HFFc6 (cell line): ENCODE measurements around the gene ANKRD2. TPM values are rescaled to one million over a fixed set of nuclear protein-coding genes. Genes with fewer than 3 reads are reported as not detected.
A peak's percentile ranks its signal among the peaks of the same experiment; 100 is the strongest.

Experiments used
- DNase-seq: peaks from one replicate; pipeline ENCODE4 v3.0.0-alpha.2; 2018
- H3K27ac Mint-ChIP-seq: 2 replicates; pipeline ENCODE4 v1.8.0; 2020; ENCODE audit warnings: mild to moderate bottlenecking, mixed read lengths
- H3K27me3 Mint-ChIP-seq: 2 replicates; pipeline ENCODE4 v1.8.0; 2021; ENCODE audit warnings: mild to moderate bottlenecking, moderate library complexity, mixed read lengths; ENCODE audit not compliant: insufficient read depth
- H3K36me3 Mint-ChIP-seq: 2 replicates; pipeline ENCODE4 v1.8.0; 2021; ENCODE audit warnings: low read depth, mixed read lengths
- H3K4me1 Mint-ChIP-seq: 2 replicates; pipeline ENCODE4 v1.8.0; 2020; ENCODE audit warnings: low read depth, mixed read lengths
- H3K4me3 Mint-ChIP-seq: 2 replicates; pipeline ENCODE4 v1.8.0; 2020; ENCODE audit warnings: mild to moderate bottlenecking, moderate library complexity, mixed read lengths
- H3K9me3 Mint-ChIP-seq: 2 replicates; pipeline ENCODE4 v1.8.0; 2020; ENCODE audit warnings: mild to moderate bottlenecking, mixed read lengths
- total RNA-seq, 6 experiments: library from RNA; stranded (reverse); fragmentation: NEBNext Ultra II Directional; extraction: Animal tissue kit (Norgen Biotek cat#: 25700); gene quantifications; 2 replicates in 1 of 6; 3 replicates in 5 of 6; pipeline ENCODE4 v1.2.3, GENCODE V29; 2021
- TF ChIP-seq, protein P1 (sequence below): fragments of 200-600 bp; sonication (generic); IDR thresholded peaks from 2 replicates; pipeline ENCODE4 v1.5.0; 2021; ENCODE audit warnings: antibody characterized with exemption, mild to moderate bottlenecking

The ANKRD2 gene
- total RNA-seq, 6 experiments from 2014 or later, result 0.31 to 7.7 (median 6.5) TPM

DNA sequence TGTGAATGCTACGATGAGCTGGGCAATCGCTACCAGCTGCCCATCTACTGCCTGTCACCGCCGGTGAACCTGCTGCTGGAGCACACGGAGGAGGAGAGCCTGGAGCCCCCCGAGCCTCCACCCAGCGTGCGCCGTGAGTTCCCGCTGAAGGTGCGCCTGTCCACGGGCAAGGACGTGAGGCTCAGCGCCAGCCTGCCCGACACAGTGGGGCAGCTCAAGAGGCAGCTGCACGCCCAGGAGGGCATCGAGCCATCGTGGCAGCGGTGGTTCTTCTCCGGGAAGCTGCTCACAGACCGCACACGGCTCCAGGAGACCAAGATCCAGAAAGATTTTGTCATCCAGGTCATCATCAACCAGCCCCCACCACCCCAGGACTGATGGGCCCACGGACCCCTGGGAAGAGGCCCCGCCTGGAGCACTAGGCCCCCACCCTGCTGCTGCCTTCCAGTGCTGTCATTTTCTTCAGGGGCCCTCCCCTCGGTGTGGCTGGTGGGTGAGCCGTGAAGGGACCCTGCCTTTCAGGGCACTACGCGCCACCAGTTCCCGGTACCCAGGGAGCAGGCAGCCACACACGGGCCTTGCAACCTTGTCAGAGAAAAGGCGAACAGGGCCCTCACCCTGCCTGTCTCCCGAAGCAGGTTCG, 2.3 kb upstream of the ANKRD2 start:
- H3K27me3 Mint-ChIP-seq, result no peaks in the 10 kb centered on the region; the same call in 1 of the 2 replicates
- no peak overlapping the region for H3K27ac Mint-ChIP-seq
- peaks cover 32% of the 10 kb centered on the region for H3K4me1 Mint-ChIP-seq
- no peak for DNase-seq
- TF ChIP-seq, protein P1, sequence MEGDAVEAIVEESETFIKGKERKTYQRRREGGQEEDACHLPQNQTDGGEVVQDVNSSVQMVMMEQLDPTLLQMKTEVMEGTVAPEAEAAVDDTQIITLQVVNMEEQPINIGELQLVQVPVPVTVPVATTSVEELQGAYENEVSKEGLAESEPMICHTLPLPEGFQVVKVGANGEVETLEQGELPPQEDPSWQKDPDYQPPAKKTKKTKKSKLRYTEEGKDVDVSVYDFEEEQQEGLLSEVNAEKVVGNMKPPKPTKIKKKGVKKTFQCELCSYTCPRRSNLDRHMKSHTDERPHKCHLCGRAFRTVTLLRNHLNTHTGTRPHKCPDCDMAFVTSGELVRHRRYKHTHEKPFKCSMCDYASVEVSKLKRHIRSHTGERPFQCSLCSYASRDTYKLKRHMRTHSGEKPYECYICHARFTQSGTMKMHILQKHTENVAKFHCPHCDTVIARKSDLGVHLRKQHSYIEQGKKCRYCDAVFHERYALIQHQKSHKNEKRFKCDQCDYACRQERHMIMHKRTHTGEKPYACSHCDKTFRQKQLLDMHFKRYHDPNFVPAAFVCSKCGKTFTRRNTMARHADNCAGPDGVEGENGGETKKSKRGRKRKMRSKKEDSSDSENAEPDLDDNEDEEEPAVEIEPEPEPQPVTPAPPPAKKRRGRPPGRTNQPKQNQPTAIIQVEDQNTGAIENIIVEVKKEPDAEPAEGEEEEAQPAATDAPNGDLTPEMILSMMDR, result no peak
- H3K4me3 Mint-ChIP-seq, result no peak overlapping the region
- peaks cover 5% of the 10 kb centered on the region; the same call in 1 of the 2 replicates for H3K36me3 Mint-ChIP-seq
- H3K9me3 Mint-ChIP-seq, result no peaks in the 10 kb centered on the region

DNA sequence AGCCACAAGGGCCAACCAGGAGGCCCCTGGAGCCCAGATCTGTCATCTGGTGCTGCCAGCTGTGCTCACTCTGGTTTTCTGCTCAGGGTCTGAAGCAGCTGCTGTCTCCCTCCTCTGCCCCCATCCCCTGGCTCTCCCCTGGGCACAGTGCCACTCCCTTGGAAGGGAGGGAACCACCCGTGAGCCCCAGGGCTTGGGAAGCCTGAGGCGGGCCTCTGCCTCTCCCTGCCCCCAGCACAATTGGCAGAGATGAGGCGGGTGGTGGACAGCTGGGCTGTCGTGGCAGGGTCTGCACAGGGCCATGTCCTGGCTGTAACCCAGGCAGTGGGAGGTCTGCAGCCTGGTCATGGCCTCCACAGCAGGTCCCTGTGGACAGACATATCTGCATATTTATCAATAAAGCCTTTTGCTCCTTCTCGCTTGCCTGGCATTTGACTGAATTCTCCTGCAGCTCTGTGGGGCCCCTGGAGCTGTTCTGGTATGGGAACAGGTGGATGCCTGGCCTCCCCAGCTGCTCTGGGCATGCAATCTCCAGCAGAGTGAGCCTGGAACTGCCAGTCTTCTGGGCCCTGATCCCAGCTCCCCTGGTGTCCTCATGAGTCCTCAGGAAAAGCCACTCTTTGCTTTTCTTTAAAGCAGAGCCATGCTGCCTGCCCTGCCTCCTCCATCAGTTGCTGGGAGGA, 1.6 kb upstream of the ANKRD2 start:
- Mint-ChIP-seq H3K4me3 (no peak overlapping the region), H3K9me3 (no peaks in the 10 kb centered on the region), H3K36me3 (peaks cover 5% of the 10 kb centered on the region; the same call in 1 of the 2 replicates), H3K4me1 (peaks cover 35% of the 10 kb centered on the region), H3K27ac (no peak overlapping the region), H3K27me3 (no peaks in the 10 kb centered on the region; the same call in 1 of the 2 replicates)
- DNase-seq, result no peak
- TF ChIP-seq, protein P1, result no peak

DNA sequence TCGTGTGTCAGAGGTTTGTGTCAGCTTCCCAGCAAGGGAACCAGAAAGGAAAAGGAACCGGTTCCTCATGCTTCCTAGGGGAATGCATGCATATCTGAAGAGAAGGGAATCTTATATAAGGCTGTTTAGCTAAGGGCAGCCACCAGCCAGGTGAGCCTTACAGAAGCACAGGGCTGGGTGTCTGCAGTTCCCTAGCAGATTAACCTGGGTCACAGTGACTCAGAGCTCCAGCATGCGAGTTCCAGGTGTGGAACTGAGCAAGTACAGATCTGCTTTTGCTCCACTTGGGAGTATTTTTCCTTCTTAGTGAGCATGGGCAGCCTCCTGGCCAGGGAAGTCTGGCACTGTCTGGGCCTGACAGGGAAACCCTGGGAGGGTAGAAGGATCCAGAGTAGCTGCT, 957 bp upstream of the ANKRD2 start:
- no peak for DNase-seq
- Mint-ChIP-seq H3K9me3 (no peaks in the 10 kb centered on the region), H3K4me1 (peaks cover 30% of the 10 kb centered on the region), H3K27ac (no peak overlapping the region), H3K4me3 (no peak overlapping the region), H3K27me3 (no peaks in the 10 kb centered on the region; the same call in 1 of the 2 replicates), H3K36me3 (peaks cover 5% of the 10 kb centered on the region; the same call in 1 of the 2 replicates)
- TF ChIP-seq, protein P1, result no peak

DNA sequence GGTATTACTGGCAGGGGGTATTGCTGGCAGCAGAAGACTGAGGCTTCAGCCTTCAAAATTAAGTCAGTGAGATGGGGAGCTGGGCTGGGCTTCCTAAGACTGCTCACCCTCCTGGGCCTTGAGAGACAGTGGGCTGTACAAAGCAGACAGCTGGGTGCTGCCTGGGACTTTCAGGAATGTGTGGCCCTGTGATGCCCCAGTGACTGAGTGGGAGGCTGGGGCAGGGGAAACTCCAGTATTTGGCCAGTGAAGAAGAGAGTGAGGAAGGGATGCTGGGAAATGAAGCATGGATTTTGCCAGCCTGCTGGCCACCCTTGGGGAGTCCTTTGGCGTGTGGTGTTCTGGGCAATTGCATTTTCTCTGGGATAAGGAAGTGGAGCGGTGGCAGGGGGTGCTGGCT, 442 bp downstream of the ANKRD2 start:
- Mint-ChIP-seq H3K36me3 (peaks cover 5% of the 10 kb centered on the region; the same call in 1 of the 2 replicates), H3K4me3 (no peak overlapping the region), H3K4me1 (peaks cover 27% of the 10 kb centered on the region), H3K27me3 (no peaks in the 10 kb centered on the region; the same call in 1 of the 2 replicates), H3K9me3 (no peaks in the 10 kb centered on the region), H3K27ac (peak overlapping the region; percentile 67)
- TF ChIP-seq, protein P1, result no peak
- no peak for DNase-seq

DNA sequence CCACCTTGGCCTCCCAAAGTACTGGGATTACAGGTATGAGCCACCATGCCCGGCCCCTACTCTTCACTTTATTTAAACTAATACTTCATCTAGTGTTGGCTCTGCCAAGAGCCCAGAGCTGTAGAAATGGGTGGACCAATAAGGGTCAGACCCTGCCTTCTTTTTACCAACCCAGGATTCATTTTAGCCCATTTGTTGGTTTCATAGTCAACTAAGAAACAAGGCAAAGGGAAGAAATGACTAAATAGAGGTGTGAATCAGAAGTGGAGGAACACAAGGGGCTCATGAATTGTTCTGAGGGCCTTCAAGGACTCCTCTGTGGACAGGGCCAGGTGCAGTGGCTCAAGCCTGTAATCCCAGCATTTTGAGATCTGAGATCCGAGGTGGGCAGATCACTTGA, 1.1 kb downstream of the ANKRD2 start:
- TF ChIP-seq, protein P1, result no peak
- H3K4me1 Mint-ChIP-seq, result peaks cover 27% of the 10 kb centered on the region
- H3K4me3 Mint-ChIP-seq, result no peak overlapping the region
- H3K27ac Mint-ChIP-seq, result peak overlapping the region; percentile 24; the same call in 1 of the 2 replicates
- DNase-seq, result no peak
- no peaks in the 10 kb centered on the region; the same call in none of the 2 replicates for H3K27me3 Mint-ChIP-seq
- H3K36me3 Mint-ChIP-seq, result peaks cover 5% of the 10 kb centered on the region; the same call in 1 of the 2 replicates
- no peaks in the 10 kb centered on the region for H3K9me3 Mint-ChIP-seq
